CD14-positive monocyte (primary cell): Measurements from ENCODE around the gene ACACA. TPM values are rescaled to one million over a fixed set of nuclear protein-coding genes. Genes with fewer than 3 reads are reported as not detected.

Experiments
- DNase-seq, 3 donors: peaks; one replicate each; pipeline ENCODE4 v3.0.0-alpha.2; 2011 to 2022
- H2AFZ ChIP-seq: 2 replicates; pipeline ENCODE4 v1.6.0; 2012; ENCODE audit warnings: mild to moderate bottlenecking, low read depth, low read length, inconsistent platforms; ENCODE audit not compliant: insufficient read depth, poor library complexity, severe bottlenecking
- H3K27ac ChIP-seq, 2 donors: 1 replicate in 1 of 2; 2 replicates in 1 of 2; pipeline ENCODE4 v1.5.1; 2012 to 2013; ENCODE audit warnings: low read length in 2 of 2, control low read depth in 1 of 2, inconsistent platforms in 1 of 2, low read depth in 1 of 2, mild to moderate bottlenecking in 1 of 2
- H3K27me3 ChIP-seq, 2 donors: one replicate each; pipeline versions ENCODE4 v1.6.0 to v1.6.1; 2011 to 2013; ENCODE audit warnings: low read length in 2 of 2; ENCODE audit not compliant: control insufficient read depth in 2 of 2, insufficient read depth in 2 of 2
- H3K36me3 ChIP-seq, 2 donors: replicated peaks in 1 of 2; 1 replicate in 1 of 2; 2 replicates in 1 of 2; pipeline versions ENCODE4 v1.5.1 to v1.6.1; 2012 to 2013; ENCODE audit warnings: low read length in 2 of 2, control low read depth in 1 of 2, inconsistent platforms in 1 of 2, mild to moderate bottlenecking in 1 of 2; ENCODE audit not compliant: insufficient read depth in 2 of 2, control insufficient read depth in 1 of 2
- H3K4me1 ChIP-seq, 2 donors: 1 replicate in 1 of 2; 2 replicates in 1 of 2; pipeline versions ENCODE4 v1.5.1 to v1.6.1; 2012 to 2013; ENCODE audit warnings: low read length in 2 of 2, control low read depth in 1 of 2, inconsistent platforms in 1 of 2, mild to moderate bottlenecking in 1 of 2, moderate library complexity in 1 of 2; ENCODE audit not compliant: insufficient read depth in 2 of 2, control insufficient read depth in 1 of 2
- H3K4me2 ChIP-seq: replicated peaks from 2 replicates; pipeline ENCODE3; 2012; ENCODE audit warnings: low read length, moderate library complexity, mild to moderate bottlenecking; ENCODE audit not compliant: poor library complexity, severe bottlenecking; ENCODE audit errors: extremely low read depth
- H3K4me3 ChIP-seq, 3 experiments: fragments of 200-600 bp in 1 of 3; sonication (generic) in 1 of 3; replicated peaks in 1 of 3; 1 replicate in 2 of 3; 2 replicates in 1 of 3; pipeline ENCODE4 v1.5.1; 2011 to 2013; ENCODE audit warnings: low read length in 3 of 3, mild to moderate bottlenecking in 3 of 3, control low read depth in 2 of 3, low read depth in 2 of 3, inconsistent platforms in 1 of 3, moderate library complexity in 1 of 3
- H3K79me2 ChIP-seq: 2 replicates; pipeline ENCODE4 v1.6.0; 2012; ENCODE audit warnings: mild to moderate bottlenecking, control low read depth, inconsistent platforms, low read length, moderate library complexity; ENCODE audit not compliant: insufficient read depth
- H3K9ac ChIP-seq: 2 replicates; pipeline ENCODE4 v1.6.0; 2017; ENCODE audit warnings: low read length, mild to moderate bottlenecking; ENCODE audit not compliant: insufficient read depth, poor library complexity, severe bottlenecking
- H3K9me3 ChIP-seq, 2 donors: replicated peaks in 1 of 2; 1 replicate in 1 of 2; 2 replicates in 1 of 2; pipeline versions ENCODE4 v1.5.1 to v1.6.1; 2012 to 2013; ENCODE audit warnings: low read length in 2 of 2, control low read depth in 1 of 2; ENCODE audit not compliant: control insufficient read depth in 1 of 2, insufficient read depth in 1 of 2
- H4K20me1 ChIP-seq: 2 replicates; pipeline ENCODE4 v1.6.0; 2012; ENCODE audit warnings: mild to moderate bottlenecking, low read length, control low read depth, moderate library complexity; ENCODE audit not compliant: insufficient read depth
- H3K27ac Mint-ChIP-seq, 7 donors: one replicate each; pipeline ENCODE4 v1.8.0; 2020; ENCODE audit warnings: mild to moderate bottlenecking in 7 of 7, mixed read lengths in 7 of 7, moderate library complexity in 6 of 7, inconsistent platforms in 2 of 7
- H3K27me3 Mint-ChIP-seq, 3 donors: one replicate each; pipeline ENCODE4 v1.8.0; 2021 to 2022; ENCODE audit warnings: low read depth in 3 of 3, mild to moderate bottlenecking in 3 of 3, mixed read lengths in 3 of 3, moderate library complexity in 3 of 3, inconsistent platforms in 1 of 3
- H3K36me3 Mint-ChIP-seq, 2 donors: one replicate each; pipeline ENCODE4 v1.8.0; 2020; ENCODE audit warnings: mixed read lengths in 2 of 2, inconsistent platforms in 1 of 2, mild to moderate bottlenecking in 1 of 2
- H3K4me1 Mint-ChIP-seq: one replicate; pipeline ENCODE4 v1.8.0; 2020; ENCODE audit warnings: mild to moderate bottlenecking, mixed read lengths
- H3K4me3 Mint-ChIP-seq, 2 donors: one replicate each; pipeline ENCODE4 v1.8.0; 2020; ENCODE audit warnings: mild to moderate bottlenecking in 2 of 2, mixed read lengths in 2 of 2, moderate library complexity in 1 of 2
- H3K9me3 Mint-ChIP-seq, 7 donors: one replicate each; pipeline ENCODE4 v1.8.0; 2020 to 2022; ENCODE audit warnings: mixed read lengths in 7 of 7, mild to moderate bottlenecking in 6 of 7, moderate library complexity in 6 of 7, inconsistent platforms in 2 of 7
- WGBS: methylation state at CpG from one replicate; pipeline ENCODE4 v1.1.5; 2013; ENCODE audit warnings: missing lambda C conversion rate; ENCODE audit not compliant: insufficient coverage; 5-methylcytosine and 5-hydroxymethylcytosine counted together
- intact Hi-C, 2 donors: fragments of 100-400 bp; cut with micrococcal nuclease; formaldehyde crosslinking; loops; one replicate each; pipeline versions ENCODE4 v1.15.0 to v1.15.1; 2023
- polyA plus RNA-seq, 3 donors: library from polyadenylated mRNA; depleted of rRNA in 1 of 3; unstranded in 2 of 3; stranded (reverse) in 1 of 3; fragments of 300-500 nt in 2 of 3; fragments of >200 nt in 1 of 3; fragmentation: Illumina TruSeq in 2 of 3; gene quantifications; 1 replicate in 2 of 3; 2 replicates in 1 of 3; pipeline ENCODE4 v1.2.3, GENCODE V29; 2012 to 2021
- TF ChIP-seq, protein P1 (sequence below): fragments of 200-600 bp; IDR thresholded peaks from one replicate; pipeline ENCODE4 v1.8.0; 2022; ENCODE audit warnings: antibody characterized with exemption, mild to moderate bottlenecking

ACACA gene
- polyA plus RNA-seq, 3 donors: 3.5 to 4.6 (median 3.8) TPM

GRCh38 chr17:37065486-37066321, 340.9 kb downstream of the ACACA start:
- Histone ChIP-seq H3K27me3 (peaks cover 0 to 14% of the 10 kb centered on the region in 2 donors), H3K79me2 (no peaks in the 10 kb centered on the region), H4K20me1 (no peaks in the 10 kb centered on the region), H3K9me3 (no peaks in the 10 kb centered on the region), H3K4me1 (no peaks in the 10 kb centered on the region), H3K4me2 (no peak overlapping the region), H3K9ac (no peak overlapping the region), H2AFZ (no peak overlapping the region), H3K36me3 (no peaks in the 10 kb centered on the region), H3K4me3 (no peak overlapping the region), H3K27ac (no peak overlapping the region)
- Mint-ChIP-seq H3K9me3 (peaks cover 0 to 2% (median 0%) of the 10 kb centered on the region in 7 donors), H3K27me3 (peaks cover 14 to 45% (median 21%) of the 10 kb centered on the region in 3 donors), H3K4me1 (peaks cover 3% of the 10 kb centered on the region), H3K36me3 (no peaks in the 10 kb centered on the region), H3K27ac (no peak overlapping the region), H3K4me3 (no peak overlapping the region)
- no peak for DNase-seq
- intact Hi-C loops: no loop called here
- TF ChIP-seq, protein P1, sequence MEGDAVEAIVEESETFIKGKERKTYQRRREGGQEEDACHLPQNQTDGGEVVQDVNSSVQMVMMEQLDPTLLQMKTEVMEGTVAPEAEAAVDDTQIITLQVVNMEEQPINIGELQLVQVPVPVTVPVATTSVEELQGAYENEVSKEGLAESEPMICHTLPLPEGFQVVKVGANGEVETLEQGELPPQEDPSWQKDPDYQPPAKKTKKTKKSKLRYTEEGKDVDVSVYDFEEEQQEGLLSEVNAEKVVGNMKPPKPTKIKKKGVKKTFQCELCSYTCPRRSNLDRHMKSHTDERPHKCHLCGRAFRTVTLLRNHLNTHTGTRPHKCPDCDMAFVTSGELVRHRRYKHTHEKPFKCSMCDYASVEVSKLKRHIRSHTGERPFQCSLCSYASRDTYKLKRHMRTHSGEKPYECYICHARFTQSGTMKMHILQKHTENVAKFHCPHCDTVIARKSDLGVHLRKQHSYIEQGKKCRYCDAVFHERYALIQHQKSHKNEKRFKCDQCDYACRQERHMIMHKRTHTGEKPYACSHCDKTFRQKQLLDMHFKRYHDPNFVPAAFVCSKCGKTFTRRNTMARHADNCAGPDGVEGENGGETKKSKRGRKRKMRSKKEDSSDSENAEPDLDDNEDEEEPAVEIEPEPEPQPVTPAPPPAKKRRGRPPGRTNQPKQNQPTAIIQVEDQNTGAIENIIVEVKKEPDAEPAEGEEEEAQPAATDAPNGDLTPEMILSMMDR: no peak
- WGBS: 73% methylated on average over 15 of the region's 23 CpGs

DNA sequence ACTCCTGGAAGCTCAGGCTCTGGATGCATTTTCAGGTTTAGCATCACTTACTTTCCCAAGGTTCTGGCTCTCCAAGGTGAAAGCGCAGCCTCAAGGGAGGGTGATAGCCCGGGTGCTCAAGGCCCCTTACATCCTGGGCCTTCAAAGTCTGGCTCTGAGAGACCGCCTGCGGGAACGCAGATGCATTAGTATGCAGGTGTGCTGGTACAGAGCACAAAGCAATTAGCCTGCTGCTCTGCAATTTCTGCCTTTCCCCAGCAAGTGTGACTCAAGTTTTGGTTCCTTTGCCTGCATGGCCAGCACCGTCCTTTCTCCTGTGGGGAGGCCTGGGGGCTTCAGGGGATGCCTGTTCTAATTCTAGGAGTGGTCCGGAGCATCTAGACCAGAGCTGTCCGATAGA, 341.7 kb downstream of the ACACA start:
- WGBS: 91% methylated on average over 8 of the region's 8 CpGs
- no peak overlapping the region for H3K27ac ChIP-seq
- Mint-ChIP-seq H3K4me3 (peak overlapping the region in 1 of 2 donors; percentile 18), H3K36me3 (no peaks in the 10 kb centered on the region), H3K27me3 (peaks cover 14 to 44% (median 21%) of the 10 kb centered on the region in 3 donors), H3K4me1 (peaks cover 3% of the 10 kb centered on the region), H3K9me3 (peaks cover 0 to 2% (median 0%) of the 10 kb centered on the region in 7 donors), H3K27ac (no peak overlapping the region)
- no peaks in the 10 kb centered on the region for H3K36me3 ChIP-seq
- H3K9ac ChIP-seq: no peak overlapping the region
- no peak overlapping the region for H2AFZ ChIP-seq
- no peaks in the 10 kb centered on the region for H4K20me1 ChIP-seq
- H3K4me1 ChIP-seq: no peaks in the 10 kb centered on the region
- intact Hi-C loops: no loop called here
- H3K79me2 ChIP-seq: no peaks in the 10 kb centered on the region
- no peak overlapping the region for H3K4me2 ChIP-seq
- no peaks in the 10 kb centered on the region for H3K9me3 ChIP-seq
- no peak overlapping the region for H3K4me3 ChIP-seq
- TF ChIP-seq, protein P1: no peak
- DNase-seq: no peak
- H3K27me3 ChIP-seq: peaks cover 0 to 14% of the 10 kb centered on the region in 2 donors
